ENCODE data around the gene BNIPL. TPM values are rescaled to one million over a fixed set of nuclear protein-coding genes. Genes with fewer than 3 reads are reported as not detected.

Gene BNIPL
- total RNA-seq, 2 experiments from 2014 or later: 0.54 to 1.4 TPM

GRCh38 chr1:151043163-151043562, 6.8 kb downstream of the BNIPL start:
- H3K9me3 Mint-ChIP-seq: no peaks in the 10 kb centered on the region
- no peak overlapping the region for H3K4me3 Mint-ChIP-seq
- H3K36me3 Mint-ChIP-seq (ENCODE audit: low read depth): no peaks in the 10 kb centered on the region
- H3K27me3 Mint-ChIP-seq: no peaks in the 10 kb centered on the region
- CTCF ChIA-PET: interaction anchor here (0.6 to 6.5 kb wide), 5 partner anchors 8 to 63 kb away, joined by 3 to 56 read pairs (median 3); partner anchors contain the start of gene MINDY1
- intact Hi-C loops (cut with micrococcal nuclease): no loop called here
- POLR2A ChIA-PET: interaction anchor here (0.6 to 1.4 kb wide), 8 partner anchors 10 to 194 kb away, joined by 3 to 4 read pairs (median 3); partner anchors contain the start of gene CDC42SE1
- peak; percentile 56 for DNase-seq
- no peak overlapping the region for H3K27ac Mint-ChIP-seq
- peaks cover 24% of the 10 kb centered on the region for H3K4me1 Mint-ChIP-seq (ENCODE audit: low read depth)
- no peak for ATAC-seq
- TF ChIP-seq, protein P1, sequence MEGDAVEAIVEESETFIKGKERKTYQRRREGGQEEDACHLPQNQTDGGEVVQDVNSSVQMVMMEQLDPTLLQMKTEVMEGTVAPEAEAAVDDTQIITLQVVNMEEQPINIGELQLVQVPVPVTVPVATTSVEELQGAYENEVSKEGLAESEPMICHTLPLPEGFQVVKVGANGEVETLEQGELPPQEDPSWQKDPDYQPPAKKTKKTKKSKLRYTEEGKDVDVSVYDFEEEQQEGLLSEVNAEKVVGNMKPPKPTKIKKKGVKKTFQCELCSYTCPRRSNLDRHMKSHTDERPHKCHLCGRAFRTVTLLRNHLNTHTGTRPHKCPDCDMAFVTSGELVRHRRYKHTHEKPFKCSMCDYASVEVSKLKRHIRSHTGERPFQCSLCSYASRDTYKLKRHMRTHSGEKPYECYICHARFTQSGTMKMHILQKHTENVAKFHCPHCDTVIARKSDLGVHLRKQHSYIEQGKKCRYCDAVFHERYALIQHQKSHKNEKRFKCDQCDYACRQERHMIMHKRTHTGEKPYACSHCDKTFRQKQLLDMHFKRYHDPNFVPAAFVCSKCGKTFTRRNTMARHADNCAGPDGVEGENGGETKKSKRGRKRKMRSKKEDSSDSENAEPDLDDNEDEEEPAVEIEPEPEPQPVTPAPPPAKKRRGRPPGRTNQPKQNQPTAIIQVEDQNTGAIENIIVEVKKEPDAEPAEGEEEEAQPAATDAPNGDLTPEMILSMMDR (IDR thresholded peaks at IDR 0.05): no peak

DNA sequence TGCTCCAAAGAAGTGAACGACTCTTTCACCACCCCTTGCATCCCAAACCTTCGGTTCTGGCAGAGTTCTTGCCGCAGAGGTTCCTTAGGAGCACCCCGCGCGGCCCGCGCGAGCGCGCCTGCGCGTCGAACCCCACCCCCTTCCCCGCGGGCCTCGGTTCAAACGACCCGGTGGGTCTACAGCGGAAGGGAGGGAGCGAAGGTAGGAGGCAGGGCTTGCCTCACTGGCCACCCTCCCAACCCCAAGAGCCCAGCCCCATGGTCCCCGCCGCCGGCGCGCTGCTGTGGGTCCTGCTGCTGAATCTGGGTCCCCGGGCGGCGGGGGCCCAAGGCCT, 11.2 kb downstream of the BNIPL start, which contains the start of gene C1orf56:
C1orf56 (plus strand) TSS at position 161 of the 334 bp plus-strand sequence; CDS start at position 258, 97 bp downstream.
- intact Hi-C loops (cut with micrococcal nuclease): no loop called here
- Mint-ChIP-seq H3K36me3 (ENCODE audit: low read depth) (peaks cover 24% of the 10 kb centered on the region), H3K27me3 (no peaks in the 10 kb centered on the region), H3K9me3 (no peaks in the 10 kb centered on the region), H3K4me3 (peak within 1 kb of the TSS; percentile 83), H3K4me1 (ENCODE audit: low read depth) (peaks cover 52% of the 10 kb centered on the region), H3K27ac (peak within 1 kb of the TSS; percentile 82)
- POLR2A ChIA-PET: interaction anchor here (1.2 to 4.0 kb wide), 6 partner anchors 9 to 109 kb away, joined by 4 to 22 read pairs (median 6); partner anchors contain the start of genes CDC42SE1, MLLT11 and TNFAIP8L2
- CTCF ChIA-PET: interaction anchor here (0.8 to 6.5 kb wide), 13 partner anchors 10 to 109 kb away, joined by 3 to 56 read pairs (median 4); partner anchors contain the start of genes BNIPL, CDC42SE1, MLLT11 and TNFAIP8L2
- TF ChIP-seq, protein P1 (IDR thresholded peaks at IDR 0.05): no peak
- ATAC-seq (peak; percentile 74), DNase-seq (peak; percentile 62)

DNA sequence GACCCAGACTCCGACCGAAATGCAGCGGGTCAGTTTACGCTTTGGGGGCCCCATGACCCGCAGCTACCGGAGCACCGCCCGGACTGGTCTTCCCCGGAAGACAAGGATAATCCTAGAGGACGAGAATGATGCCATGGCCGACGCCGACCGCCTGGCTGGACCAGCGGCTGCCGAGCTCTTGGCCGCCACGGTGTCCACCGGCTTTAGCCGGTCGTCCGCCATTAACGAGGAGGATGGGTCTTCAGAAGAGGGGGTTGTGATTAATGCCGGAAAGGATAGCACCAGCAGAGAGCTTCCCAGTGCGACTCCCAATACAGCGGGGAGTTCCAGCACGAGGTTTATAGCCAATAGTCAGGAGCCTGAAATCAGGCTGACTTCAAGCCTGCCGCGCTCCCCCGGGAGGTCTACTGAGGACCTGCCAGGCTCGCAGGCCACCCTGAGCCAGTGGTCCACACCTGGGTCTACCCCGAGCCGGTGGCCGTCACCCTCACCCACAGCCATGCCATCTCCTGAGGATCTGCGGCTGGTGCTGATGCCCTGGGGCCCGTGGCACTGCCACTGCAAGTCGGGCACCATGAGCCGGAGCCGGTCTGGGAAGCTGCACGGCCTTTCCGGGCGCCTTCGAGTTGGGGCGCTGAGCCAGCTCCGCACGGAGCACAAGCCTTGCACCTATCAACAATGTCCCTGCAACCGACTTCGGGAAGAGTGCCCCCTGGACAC, 11.7 kb downstream of the BNIPL start:
- ATAC-seq (peak; percentile 85), DNase-seq (peak; percentile 78)
- Mint-ChIP-seq H3K4me3 (peak overlapping the region; percentile 83), H3K9me3 (no peaks in the 10 kb centered on the region), H3K27ac (peak overlapping the region; percentile 82), H3K4me1 (ENCODE audit: low read depth) (peaks cover 51% of the 10 kb centered on the region), H3K36me3 (ENCODE audit: low read depth) (peaks cover 28% of the 10 kb centered on the region), H3K27me3 (no peaks in the 10 kb centered on the region)
- ChIA-PET POLR2A (interaction anchor here (0.6 to 4.0 kb wide), 9 partner anchors 10 to 233 kb away, joined by 3 to 22 read pairs (median 4); partner anchors contain the start of genes CDC42SE1, MLLT11, TNFAIP8L2 and ZNF687), CTCF (interaction anchor here (0.8 to 6.5 kb wide), 15 partner anchors 9 to 111 kb away, joined by 3 to 56 read pairs (median 4); partner anchors contain the start of genes BNIPL, CDC42SE1, MLLT11 and TNFAIP8L2)
- intact Hi-C loops (cut with micrococcal nuclease): no loop called here
- TF ChIP-seq, protein P1 (IDR thresholded peaks at IDR 0.05): peak; percentile 64

DNA sequence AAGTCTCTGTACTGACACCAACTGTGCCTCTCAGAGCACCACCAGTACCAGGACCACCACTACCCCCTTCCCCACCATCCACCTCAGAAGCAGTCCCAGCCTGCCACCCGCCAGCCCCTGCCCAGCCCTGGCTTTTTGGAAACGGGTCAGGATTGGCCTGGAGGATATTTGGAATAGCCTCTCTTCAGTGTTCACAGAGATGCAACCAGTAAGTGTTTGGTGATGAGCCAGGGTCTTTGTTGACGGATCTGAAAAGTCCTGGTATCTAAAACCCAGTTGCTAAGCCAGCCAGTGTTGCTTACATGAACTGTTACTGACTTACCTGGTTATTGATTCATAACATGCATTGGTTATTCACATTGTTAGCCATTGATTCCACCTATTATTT, 12.3 kb downstream of the BNIPL start:
- ChIA-PET POLR2A (interaction anchor here (1.0 to 4.0 kb wide), 4 partner anchors 10 to 108 kb away, joined by 3 to 22 read pairs (median 4); partner anchors contain the start of genes CDC42SE1 and TNFAIP8L2), CTCF (interaction anchor here (0.8 to 6.5 kb wide), 8 partner anchors 9 to 110 kb away, joined by 3 to 56 read pairs (median 4); partner anchors contain the start of genes CDC42SE1, MLLT11 and TNFAIP8L2)
- DNase-seq: no peak
- ATAC-seq: no peak
- TF ChIP-seq, protein P1 (IDR thresholded peaks at IDR 0.05): peak; percentile 13
- peaks cover 50% of the 10 kb centered on the region for H3K4me1 Mint-ChIP-seq (ENCODE audit: low read depth)
- H3K27me3 Mint-ChIP-seq: no peaks in the 10 kb centered on the region
- intact Hi-C loops (cut with micrococcal nuclease): no loop called here
- H3K9me3 Mint-ChIP-seq: no peaks in the 10 kb centered on the region
- peak overlapping the region; percentile 83 for H3K4me3 Mint-ChIP-seq
- H3K36me3 Mint-ChIP-seq (ENCODE audit: low read depth): peaks cover 32% of the 10 kb centered on the region
- peak overlapping the region; percentile 82 for H3K27ac Mint-ChIP-seq

Measured in activated CD8-positive, alpha-beta T cell treated with anti-CD3 and anti-CD28 coated beads for 36 hours (primary cell).